Activated CD8-positive, alpha-beta memory T cell treated with anti-CD3 and anti-CD28 coated beads for 24 hours (primary cell): ENCODE data around the gene DAB2IP.
"Not testable (repeated sequence)": the region's sequence is repeated elsewhere in the genome, so short reads cannot be mapped to it uniquely, and the experiment has no call there.

Experiments used
- DNase-seq: peaks from one replicate; pipeline ENCODE4 v3.0.0-alpha.2; 2020

Gene DAB2IP

GRCh38 chr9:121626012-121626411 is 25.4 kb upstream of the DAB2IP start:
- DNase-seq = no peak

- no peak for DNase-seq
These were observed 24.0 kb upstream of the DAB2IP start for GRCh38 chr9:121627427-121627826.

GRCh38 chr9:121628401-121628800 is 23.0 kb upstream of the DAB2IP start:
- DNase-seq = no peak

DNA sequence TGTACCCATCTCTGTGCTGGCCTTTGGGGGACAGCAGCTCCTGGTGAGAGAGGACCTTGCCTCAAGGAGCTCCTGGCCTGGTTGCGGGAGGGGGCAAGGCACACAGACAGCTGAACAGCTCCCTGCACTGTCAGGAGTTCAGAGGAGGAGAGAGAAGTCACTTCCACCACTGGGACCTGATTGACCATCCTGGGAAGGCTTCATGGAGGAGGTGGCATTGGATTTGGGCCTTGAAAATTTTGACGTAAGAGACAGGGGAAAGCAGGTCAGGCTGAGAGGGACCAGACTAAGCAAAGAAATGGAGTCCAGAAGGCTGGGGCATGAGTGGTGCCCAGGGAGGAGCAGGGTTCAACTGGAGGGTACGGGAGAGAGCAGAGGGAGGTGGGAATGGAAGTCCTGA is 20.3 kb upstream of the DAB2IP start:
- DNase-seq = no peak

DNA sequence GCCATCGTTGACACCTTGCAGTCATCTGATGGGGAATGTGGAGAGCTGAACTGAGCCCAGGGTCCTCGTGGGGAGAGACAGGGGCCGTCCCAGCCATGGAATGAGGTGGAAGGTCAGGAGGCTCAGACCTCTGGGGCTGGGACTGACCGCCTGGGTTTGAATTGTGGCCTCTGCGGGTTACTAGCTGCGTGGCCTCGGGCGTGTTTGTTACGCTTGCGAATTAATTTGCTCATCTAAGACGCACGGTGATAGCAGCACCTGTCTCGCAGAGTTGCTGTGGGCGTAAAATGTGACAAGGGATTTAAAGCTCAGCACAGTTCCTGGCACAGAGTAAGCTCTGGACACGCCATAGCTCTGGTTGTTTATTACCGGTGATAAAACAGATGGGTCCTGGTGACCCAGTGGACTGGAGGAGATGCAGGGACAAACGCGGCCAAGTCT is 19.4 kb upstream of the DAB2IP start:
- no peak for DNase-seq

GRCh38 chr9:121633119-121633714 is 18.2 kb upstream of the DAB2IP start:
- DNase-seq = no peak

DNA sequence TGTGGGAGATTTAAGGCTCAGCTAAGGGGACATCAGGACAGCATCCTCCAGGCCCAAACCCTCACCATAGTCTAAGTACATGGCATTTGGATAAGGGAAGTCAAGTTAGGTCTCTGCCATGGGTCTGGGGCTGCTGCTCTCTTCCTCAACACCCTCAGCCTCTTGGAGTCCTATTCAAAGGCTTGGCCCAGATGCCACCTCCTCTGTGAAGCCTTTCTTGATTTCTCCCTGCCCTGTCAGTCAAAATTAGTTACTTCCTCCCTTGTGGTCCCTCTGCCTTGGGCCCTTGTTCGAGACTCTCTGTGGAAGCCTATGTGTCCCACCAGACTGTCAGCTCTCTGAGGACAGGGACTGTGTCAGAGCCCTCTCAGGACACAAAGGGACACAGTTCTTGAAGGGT is 17.7 kb upstream of the DAB2IP start:
- no peak for DNase-seq

DNA sequence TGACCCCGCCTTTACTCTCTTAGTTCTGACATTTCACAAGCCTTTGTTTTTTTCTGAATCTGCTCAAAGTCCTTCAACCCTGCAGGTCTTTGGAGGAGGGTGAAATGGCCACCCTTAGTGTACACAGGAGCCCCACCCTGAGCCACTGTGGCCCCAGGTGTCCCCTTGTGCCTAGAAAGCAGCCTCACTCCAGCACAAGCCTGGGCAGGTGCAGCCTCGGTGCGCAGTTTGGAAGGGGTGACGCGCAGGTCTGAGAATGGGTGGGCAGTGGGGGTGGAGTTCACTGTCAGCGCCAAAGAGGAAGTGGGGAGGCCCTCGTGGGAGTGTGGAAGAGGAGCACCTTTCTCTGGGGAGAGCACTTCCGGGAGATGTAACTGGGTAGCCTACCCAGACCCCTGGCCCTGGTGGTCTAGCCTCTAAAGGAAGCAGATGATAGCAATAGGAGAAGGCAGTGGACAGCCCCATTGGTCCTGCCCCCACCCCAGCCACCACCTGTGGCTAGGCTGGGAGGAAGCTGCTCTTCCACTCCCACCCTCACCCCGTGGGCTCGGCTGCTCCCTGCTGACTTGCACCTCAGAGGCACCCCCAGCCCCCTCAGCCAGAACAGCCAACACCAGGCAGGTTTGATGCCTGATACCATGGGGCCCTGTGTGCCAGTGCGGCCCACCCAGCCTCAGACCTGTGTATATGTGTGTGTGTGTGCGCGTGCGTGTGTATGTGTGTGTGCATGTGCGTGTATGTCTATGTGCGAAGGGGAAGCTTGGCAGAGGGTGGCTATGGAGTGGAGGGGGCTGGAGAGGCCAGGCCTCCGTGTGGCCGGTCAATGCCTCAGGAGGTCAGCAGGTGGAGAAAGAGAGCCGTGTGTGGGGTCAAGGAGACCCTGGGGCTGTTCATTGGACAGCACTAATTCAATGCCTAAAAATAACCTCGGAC is 16.8 kb upstream of the DAB2IP start:
- no peak for DNase-seq

- no peak for DNase-seq
These were observed 16.0 kb upstream of the DAB2IP start for GRCh38 chr9:121635300-121635876.

DNA sequence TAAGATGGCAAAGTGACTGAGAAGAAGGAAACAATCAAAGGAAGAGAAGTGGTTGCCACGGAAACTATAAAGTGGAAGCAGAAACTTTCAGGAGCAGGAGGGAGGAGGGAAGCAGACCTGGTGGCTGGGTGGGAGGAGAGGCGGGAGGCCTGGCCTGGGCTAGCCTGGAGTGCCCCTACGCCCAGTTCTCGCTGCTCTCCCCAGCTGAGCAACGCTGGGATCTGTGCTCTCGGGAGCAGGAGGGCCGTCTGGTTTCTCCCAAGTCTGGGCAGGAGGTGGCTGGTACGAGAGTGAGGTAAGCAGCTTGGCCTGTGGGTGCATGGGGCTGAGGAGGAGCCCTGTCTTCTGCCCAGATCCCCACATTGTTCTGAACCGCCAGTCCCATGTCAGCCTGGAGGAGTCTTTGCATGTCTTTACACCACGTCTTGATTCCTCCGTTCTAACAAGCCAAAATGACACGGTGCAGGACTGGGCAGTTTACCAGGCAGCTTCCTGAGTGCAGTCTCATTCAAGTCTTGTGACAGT is 15.0 kb upstream of the DAB2IP start:
- no peak for DNase-seq

DNA sequence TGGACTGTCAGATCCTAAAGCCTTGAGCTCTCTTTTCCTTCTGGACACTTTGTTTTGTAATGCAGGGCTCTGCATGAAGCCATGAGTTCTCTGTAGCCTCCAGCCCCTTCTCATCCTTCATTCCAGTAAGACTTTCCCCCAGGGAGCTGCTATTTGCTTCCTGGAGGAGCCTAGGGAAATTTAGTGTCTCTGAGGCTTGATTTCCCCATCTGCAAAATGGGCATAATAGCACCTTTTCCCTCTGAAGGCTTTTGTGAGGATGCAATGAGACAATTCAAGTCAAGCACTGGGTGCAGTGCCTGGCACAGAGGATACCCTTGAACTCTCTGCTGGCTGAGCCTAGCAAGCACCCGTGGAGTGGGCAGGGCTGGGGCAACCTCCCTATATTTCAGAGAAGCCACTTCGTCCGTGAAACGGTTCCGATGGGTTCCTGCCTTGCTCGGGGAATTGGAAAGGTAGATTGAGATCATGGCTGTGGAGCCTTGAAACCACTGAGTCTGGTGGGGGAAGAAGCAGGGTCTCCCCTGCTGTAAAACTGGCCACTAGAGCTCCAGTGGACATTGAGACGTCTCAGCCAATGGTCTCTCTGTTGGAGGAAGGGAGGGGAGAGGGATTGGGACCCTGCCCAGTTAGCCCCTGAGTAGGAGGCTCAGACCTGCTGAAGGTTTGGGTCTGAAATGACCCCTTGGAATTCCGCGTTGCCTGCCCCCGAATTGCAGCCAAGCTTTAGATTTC is 14.3 kb upstream of the DAB2IP start:
- no peak for DNase-seq

DNA sequence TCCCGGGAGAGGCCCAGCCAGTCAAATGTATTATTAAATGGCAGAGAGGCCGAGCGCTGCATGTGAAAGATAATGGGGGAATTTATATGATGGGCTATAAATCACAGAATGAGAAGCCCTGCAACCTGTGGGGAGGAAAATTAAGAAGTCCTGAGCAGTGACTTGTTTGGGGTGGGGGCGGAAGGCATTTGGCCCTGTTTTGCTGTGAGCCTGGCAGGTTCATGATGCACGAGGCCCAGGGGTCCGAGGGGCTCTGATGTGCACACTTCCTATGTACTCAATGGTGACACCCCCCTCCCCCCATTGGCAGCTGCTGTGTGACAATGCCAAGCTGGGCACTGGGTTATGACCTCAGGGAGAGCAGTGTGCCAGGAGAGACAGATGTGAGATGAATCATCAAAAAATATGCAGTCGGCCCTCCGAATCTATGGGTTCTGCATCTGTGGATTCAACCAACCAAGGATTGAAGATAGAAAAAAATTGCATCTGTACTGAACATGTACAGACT is 13.7 kb upstream of the DAB2IP start:
- DNase-seq = no peak

- no peak for DNase-seq
These were observed 13.0 kb upstream of the DAB2IP start for GRCh38 chr9:121638399-121638798.

GRCh38 chr9:121638901-121639592 is 12.4 kb upstream of the DAB2IP start:
- DNase-seq = no peak

DNA sequence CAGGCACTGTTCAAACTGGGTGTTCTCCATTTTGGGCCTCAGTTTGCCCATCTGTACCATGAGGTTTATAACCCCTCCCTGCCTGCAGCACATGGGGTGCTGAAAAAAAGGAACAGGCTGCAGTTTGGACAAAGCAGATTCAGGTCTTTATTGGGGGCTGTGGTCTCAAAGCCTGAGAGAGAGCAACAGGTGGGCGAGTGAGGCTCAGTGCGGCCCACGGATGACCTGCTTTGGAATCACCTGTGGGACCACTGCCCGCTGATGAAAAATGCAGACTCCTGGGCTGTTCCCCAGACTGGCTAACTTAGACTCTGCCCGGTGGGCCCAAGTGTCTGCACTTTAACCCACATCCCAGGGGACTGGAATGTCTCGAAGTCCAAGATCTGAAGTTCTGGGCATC is 11.8 kb upstream of the DAB2IP start:
- DNase-seq = no peak

- DNase-seq = peak; percentile 72
These were observed 11.4 kb upstream of the DAB2IP start for GRCh38 chr9:121640076-121640475.

DNA sequence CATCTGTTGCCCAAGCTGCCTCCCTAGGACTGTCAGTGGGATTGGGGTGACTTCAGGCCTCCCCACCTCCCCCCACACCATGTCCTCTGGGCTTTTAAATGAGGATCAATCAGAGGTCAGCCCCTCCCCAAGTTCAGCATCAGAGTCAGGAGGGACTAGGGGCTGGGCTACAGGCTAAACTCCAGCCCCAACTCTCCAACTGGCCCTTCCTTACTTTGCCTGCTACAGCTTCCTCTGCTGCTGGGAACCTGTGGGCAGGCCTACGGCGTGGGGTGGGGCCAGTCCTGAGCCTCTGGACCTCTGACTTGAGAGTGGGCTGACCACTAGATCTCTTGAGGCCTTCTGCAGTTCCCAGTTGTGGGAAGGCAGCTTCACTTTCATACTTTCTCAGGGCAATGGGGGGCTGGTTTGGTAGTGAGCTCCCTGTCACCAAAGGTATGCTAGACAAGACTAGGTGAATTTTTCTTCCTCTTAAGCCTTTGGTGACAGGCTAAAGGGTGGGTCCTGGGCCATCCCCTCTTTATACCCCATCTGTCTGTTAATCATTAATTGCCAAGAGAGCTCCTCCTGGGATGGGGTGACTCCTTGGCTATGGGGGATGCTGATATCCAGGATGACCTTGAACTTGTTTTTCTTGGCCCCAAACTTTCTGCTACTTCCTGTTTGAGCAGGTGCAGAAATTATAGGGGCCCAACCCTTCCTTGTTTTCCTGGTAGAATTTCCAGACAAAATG is 10.8 kb upstream of the DAB2IP start:
- no peak for DNase-seq

DNA sequence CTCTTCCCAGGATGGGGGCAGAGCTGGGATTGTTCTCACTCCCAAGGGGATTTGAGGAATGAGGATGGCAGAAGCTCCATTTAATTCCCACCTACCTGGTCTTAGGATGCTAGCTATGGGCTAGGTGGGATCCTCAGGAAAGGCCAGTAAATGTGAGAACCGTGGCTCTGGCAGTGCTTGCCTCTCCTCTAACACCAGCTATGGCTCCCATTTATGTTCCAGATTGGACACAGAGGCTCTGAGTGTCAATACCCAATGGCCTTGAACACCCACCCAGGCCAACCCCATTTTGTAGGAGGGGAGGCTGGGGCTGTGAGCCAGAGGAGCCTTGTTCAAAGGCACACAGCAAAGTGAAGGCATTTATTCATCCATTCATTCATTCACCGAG is 10.2 kb upstream of the DAB2IP start:
- DNase-seq = no peak

GRCh38 chr9:121642758-121643157 is 8.7 kb upstream of the DAB2IP start:
- no peak for DNase-seq

GRCh38 chr9:121643473-121643872 is 8.0 kb upstream of the DAB2IP start:
- no peak for DNase-seq

DNA sequence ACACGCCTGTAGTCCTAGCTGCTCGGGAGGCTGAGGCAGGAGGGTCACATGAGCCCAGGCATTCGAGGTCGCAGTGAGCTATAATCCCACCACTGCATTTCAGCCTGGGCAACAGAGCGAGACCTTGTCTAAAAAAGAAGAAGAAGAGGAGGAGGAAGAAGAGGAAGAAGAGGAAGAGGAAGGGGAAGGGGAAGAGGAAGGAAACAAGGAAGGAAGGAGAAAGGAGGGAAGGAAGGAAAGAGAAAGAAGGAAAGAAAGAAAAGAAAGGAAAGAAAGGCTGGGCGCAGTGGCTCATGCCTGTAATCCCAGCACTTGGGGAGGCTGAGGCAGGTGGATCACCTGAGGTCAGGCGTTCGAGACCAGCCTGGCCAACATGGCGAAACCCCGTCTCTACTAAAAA is 7.4 kb upstream of the DAB2IP start:
- not testable (repeated sequence) for DNase-seq

DNA sequence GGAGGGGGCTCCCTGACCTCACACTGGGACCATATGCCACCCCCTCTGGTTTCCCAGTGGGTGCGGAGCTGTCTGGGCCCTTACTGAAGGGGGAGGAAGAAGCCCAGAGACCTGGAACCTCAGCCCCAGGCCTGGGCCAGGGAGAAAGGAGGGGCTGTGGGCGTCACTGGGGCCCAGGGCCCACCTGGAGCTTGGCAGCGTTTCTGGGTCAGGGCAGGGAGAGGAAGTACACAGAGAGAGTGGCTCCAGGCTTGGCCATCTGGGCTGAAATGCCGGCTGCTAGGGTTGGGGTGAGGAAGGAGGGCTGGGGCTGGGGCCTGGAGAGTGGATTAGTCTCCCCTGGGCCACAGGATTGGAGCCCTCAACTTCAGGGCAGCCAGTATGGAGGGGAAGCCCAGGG is 6.4 kb upstream of the DAB2IP start:
- no peak for DNase-seq
